Colonic mucosa (tissue), 4 donors: ENCODE data around the gene SMIM15. TPM values are rescaled to one million over a fixed set of nuclear protein-coding genes. Genes with fewer than 3 reads are reported as not detected.

Source experiments
- DNase-seq: peaks from one replicate; pipeline ENCODE4 v3.0.0-alpha.2; 2020
- H3K27ac ChIP-seq: fragments of 200-600 bp; one replicate; pipeline ENCODE4 v1.8.0; 2021
- H3K27me3 ChIP-seq: fragments of 200-600 bp; one replicate; pipeline ENCODE4 v1.8.0; 2021
- H3K36me3 ChIP-seq: fragments of 200-600 bp; one replicate; pipeline ENCODE4 v1.8.0; 2021
- H3K4me1 ChIP-seq: fragments of 200-600 bp; one replicate; pipeline ENCODE4 v1.8.0; 2021; ENCODE audit warnings: mild to moderate bottlenecking
- H3K4me3 ChIP-seq: fragments of 200-600 bp; one replicate; pipeline ENCODE4 v1.8.0; 2021
- H3K9ac ChIP-seq, 2 donors: one replicate each; pipeline ENCODE4 v1.7.0; 2013; ENCODE audit warnings: control low read depth in 2 of 2, low read depth in 2 of 2, low read length in 2 of 2
- H3K9me3 ChIP-seq: fragments of 200-600 bp; one replicate; pipeline ENCODE4 v1.8.0; 2021
- intact Hi-C: fragments of 100-400 bp; cut with DNase I; formaldehyde crosslinking; loops from one replicate; pipeline ENCODE4 v1.14.1; 2022
- total RNA-seq, 2 donors: library from RNA; stranded (reverse); fragmentation: NEBNext Ultra II Directional in 1 of 2; extraction: Animal tissue kit (Norgen Biotek cat#: 25700) in 1 of 2; gene quantifications; one replicate each; pipeline ENCODE4 v1.2.1, GENCODE V29; 2021
- TF ChIP-seq, protein P1 (sequence below): fragments of 200-600 bp; IDR thresholded peaks from one replicate; pipeline ENCODE4 v1.8.0; 2022; ENCODE audit warnings: antibody characterized with exemption, mild to moderate bottlenecking
- donor health status: healthy.
- donor health status: DM: no; HTN: no; CAD: no.
- donor health status: DM: no; HTN: no; CAD: no.

Gene SMIM15
- total RNA-seq, 2 donors from 2014 or later: 99.6 to 123 TPM

DNA sequence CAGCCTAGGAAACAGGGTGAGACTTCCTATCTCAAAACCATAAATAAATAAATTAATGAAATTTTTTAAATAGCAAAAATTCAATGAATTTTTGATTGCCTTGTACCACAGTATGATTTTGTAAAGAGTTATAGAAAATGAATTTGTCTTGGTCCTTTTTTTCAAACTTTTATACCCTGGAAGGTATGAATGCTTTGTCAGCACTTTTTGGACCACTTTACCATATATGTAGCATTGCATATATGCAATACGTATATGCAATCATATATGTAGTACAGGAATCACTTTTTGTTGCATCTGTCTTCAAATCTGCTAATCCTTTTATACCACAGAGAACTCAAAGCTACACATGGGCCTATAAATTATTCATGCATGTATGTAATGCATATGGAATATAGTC is 9.2 kb upstream of the SMIM15 start:
- Histone ChIP-seq H3K9ac (no peak overlapping the region), H3K4me3 (no peak overlapping the region), H3K36me3 (no peaks in the 10 kb centered on the region), H3K4me1 (no peaks in the 10 kb centered on the region), H3K27ac (no peak overlapping the region), H3K9me3 (no peaks in the 10 kb centered on the region), H3K27me3 (no peaks in the 10 kb centered on the region)
- TF ChIP-seq, protein P1, sequence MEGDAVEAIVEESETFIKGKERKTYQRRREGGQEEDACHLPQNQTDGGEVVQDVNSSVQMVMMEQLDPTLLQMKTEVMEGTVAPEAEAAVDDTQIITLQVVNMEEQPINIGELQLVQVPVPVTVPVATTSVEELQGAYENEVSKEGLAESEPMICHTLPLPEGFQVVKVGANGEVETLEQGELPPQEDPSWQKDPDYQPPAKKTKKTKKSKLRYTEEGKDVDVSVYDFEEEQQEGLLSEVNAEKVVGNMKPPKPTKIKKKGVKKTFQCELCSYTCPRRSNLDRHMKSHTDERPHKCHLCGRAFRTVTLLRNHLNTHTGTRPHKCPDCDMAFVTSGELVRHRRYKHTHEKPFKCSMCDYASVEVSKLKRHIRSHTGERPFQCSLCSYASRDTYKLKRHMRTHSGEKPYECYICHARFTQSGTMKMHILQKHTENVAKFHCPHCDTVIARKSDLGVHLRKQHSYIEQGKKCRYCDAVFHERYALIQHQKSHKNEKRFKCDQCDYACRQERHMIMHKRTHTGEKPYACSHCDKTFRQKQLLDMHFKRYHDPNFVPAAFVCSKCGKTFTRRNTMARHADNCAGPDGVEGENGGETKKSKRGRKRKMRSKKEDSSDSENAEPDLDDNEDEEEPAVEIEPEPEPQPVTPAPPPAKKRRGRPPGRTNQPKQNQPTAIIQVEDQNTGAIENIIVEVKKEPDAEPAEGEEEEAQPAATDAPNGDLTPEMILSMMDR: no peak
- DNase-seq: no peak
- intact Hi-C loops: loop anchor here (10.0 kb wide), 1 partner anchor 483 kb away; no protein-coding TSS in a partner anchor

DNA sequence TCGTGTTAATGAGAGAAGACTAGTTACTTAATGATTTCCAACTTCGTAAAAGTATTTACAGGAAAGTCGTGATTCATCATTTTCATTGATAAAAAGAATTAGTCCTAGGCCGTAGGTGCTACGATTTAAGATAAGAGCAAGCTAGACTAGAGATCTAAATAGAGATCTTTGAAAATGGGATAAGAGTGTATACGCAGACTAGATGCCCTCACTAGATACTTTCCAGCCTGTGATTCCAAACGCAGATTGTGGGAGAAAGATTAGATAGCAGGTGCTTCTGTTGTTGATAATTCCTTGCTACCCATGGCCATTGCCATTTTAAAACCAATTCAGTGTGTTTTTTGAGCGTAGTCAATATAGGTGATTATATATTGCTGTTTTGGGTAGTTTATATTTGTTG is 6.7 kb upstream of the SMIM15 start:
- intact Hi-C loops: no loop called here
- DNase-seq: no peak
- Histone ChIP-seq H3K36me3 (no peaks in the 10 kb centered on the region), H3K27me3 (no peaks in the 10 kb centered on the region), H3K9ac (no peak overlapping the region), H3K9me3 (no peaks in the 10 kb centered on the region), H3K27ac (no peak overlapping the region), H3K4me1 (no peaks in the 10 kb centered on the region), H3K4me3 (no peak overlapping the region)
- TF ChIP-seq, protein P1: no peak

DNA sequence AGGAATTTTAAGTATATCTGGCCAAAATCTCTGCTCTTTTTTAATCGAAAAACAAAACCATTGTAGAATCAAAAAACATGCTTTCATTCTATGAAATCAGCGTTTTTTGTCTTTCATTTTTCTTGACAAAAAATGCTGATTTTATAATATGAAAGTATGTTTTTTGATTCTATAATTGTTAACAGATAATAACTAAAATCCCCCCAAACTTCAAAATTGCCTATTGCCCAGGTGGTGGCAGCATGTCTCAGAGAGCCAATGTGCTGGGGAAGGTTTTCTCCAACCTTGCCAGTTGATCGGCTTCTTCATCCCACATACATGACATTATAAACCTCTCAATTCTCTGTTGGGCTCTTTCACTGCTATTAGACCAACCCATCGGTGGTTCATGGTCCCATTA is 5.1 kb upstream of the SMIM15 start:
- TF ChIP-seq, protein P1: peak; percentile 29
- Histone ChIP-seq H3K36me3 (no peaks in the 10 kb centered on the region), H3K27ac (no peak overlapping the region), H3K4me3 (no peak overlapping the region), H3K9me3 (no peaks in the 10 kb centered on the region), H3K4me1 (no peaks in the 10 kb centered on the region), H3K9ac (no peak overlapping the region), H3K27me3 (no peaks in the 10 kb centered on the region)
- intact Hi-C loops: no loop called here
- DNase-seq: no peak

DNA sequence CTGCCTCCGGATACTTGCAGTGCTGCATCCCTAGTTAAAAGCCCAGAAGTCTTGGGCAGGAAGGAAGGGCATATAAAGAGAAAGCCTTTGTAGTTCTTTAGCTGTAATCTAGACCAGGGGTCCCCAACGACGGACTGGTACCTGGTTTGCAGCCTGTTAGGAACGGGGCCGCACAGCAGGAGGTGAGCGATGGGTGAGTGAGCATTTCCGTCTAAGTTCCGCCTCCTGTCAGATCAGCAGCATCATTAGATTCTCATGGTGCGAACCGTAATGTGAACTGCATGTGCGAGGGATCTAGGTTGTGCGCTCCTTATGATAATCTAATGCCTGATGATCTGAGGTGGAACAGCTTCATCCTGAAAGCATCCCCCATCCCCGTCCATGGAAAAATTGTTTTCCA is 1.6 kb upstream of the SMIM15 start:
- no peak overlapping the region for H3K27ac ChIP-seq

DNA sequence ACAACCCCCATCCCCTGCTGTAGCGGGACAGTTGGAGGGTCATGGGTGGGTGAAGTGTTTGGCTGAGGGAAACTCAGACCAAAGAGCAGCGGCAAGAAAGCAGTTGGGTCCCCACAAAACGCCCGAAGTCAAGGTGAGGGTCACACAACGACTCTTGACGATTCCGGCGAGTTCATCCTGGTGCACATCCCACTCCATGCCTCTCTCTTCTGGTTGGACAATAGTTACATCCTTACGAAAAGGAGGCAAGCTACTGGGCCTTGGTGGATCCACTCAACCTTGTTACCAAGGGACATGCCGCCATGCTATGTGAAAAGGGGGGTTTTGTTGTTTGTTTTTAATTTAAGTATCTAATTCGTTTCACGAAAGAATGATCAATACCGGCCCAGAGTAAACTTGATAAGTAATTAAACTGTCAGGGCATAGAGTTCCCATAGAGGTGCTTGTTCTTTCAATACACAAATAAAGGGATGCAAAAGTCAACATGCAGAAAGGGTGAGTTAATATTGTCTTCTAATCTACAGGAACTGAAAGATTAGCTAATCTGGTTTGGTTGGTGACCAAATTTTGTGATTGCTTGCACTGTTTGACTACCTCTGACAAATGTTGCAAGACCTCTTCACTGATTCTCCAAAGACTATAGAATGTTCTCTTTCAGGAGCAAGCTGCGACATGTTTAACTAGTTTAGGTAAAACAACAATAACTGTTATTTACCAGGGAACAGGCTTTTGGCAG is 732 bp upstream of the SMIM15 start:
- no peaks in the 10 kb centered on the region for H3K27me3 ChIP-seq
- H3K36me3 ChIP-seq: no peaks in the 10 kb centered on the region
- H3K27ac ChIP-seq: peak overlapping the region; percentile 92
- peak overlapping the region; percentile 87 to 97 for H3K9ac ChIP-seq
- H3K9me3 ChIP-seq: no peaks in the 10 kb centered on the region
- DNase-seq: peak; percentile 40
- intact Hi-C loops: loop anchor here (5.0 kb wide), 1 partner anchor 174 kb away; no protein-coding TSS in a partner anchor
- peak overlapping the region; percentile 56 for H3K4me3 ChIP-seq
- TF ChIP-seq, protein P1: no peak
- H3K4me1 ChIP-seq: peaks cover 10% of the 10 kb centered on the region

More for the DNA sequence above, 1.6 kb upstream of the SMIM15 start:
- peaks cover 10% of the 10 kb centered on the region for H3K4me1 ChIP-seq
- H3K9me3 ChIP-seq: no peaks in the 10 kb centered on the region
- H3K27me3 ChIP-seq: no peaks in the 10 kb centered on the region
- no peak overlapping the region for H3K4me3 ChIP-seq
- DNase-seq: no peak
- no peaks in the 10 kb centered on the region for H3K36me3 ChIP-seq
- H3K9ac ChIP-seq: no peak overlapping the region
- TF ChIP-seq, protein P1: no peak
- intact Hi-C loops: loop anchor here (5.0 kb wide), 1 partner anchor 173 kb away; no protein-coding TSS in a partner anchor
